PFSK-1 (cell line): ENCODE results near the gene OR6N1.

Experiments used
- FOXP2 ChIP-seq: optimal IDR thresholded peaks from 2 replicates; pipeline ENCODE3; 2011; ENCODE audit warnings: borderline replicate concordance, control low read depth, inconsistent platforms; ENCODE audit not compliant: insufficient read depth; ENCODE audit errors: extremely low read length, extremely low read depth
- POLR2AphosphoS5 ChIP-seq: IDR thresholded peaks from 2 replicates; pipeline ENCODE4 v1.6.1; 2012; ENCODE audit warnings: low read depth, mild to moderate bottlenecking, control low read depth, low read length, moderate library complexity
- REST ChIP-seq, 2 experiments: IDR thresholded peaks; 2 replicates each; pipeline versions ENCODE4 v1.6.1 to v1.8.0; 2011 to 2012; ENCODE audit warnings: low read depth in 2 of 2, low read length in 2 of 2, control low read depth in 1 of 2, inconsistent platforms in 1 of 2, mild to moderate bottlenecking in 1 of 2, moderate library complexity in 1 of 2; ENCODE audit not compliant: insufficient read depth in 1 of 2
- SIN3A ChIP-seq: IDR thresholded peaks from 2 replicates; pipeline ENCODE4 v1.6.1; 2012; ENCODE audit warnings: mild to moderate bottlenecking, low read length, moderate library complexity, borderline replicate concordance; ENCODE audit not compliant: insufficient read depth
- TAF1 ChIP-seq: IDR thresholded peaks from 2 replicates; pipeline ENCODE4 v1.6.1; 2012; ENCODE audit warnings: low read length, control low read depth, borderline replicate concordance; ENCODE audit not compliant: insufficient read depth

The OR6N1 gene

GRCh38 chr1:158781104-158781503 lies 9.1 kb upstream of the OR6N1 start, which contains the start of gene OR6N2:
TSS of gene OR6N2 (minus strand) at chr1:158781204. CDS start at chr1:158777635, 3,569 bp downstream.
- TF ChIP-seq POLR2AphosphoS5 (no peak), TAF1 (no peak), FOXP2 (no peak)

GRCh38 chr1:158754420-158754819 lies 17.6 kb downstream of the OR6N1 start, which contains the start of gene OR6K6:
TSS of gene OR6K6 (plus strand) at chr1:158754720. CDS start at chr1:158754888, 168 bp downstream.
- TF ChIP-seq REST (IDR thresholded peaks at IDR 0.05; ENCODE audit: insufficient read depth in 1 of 2, low read depth in 2 of 2, low read length in 2 of 2) (no peak), TAF1 (no peak), POLR2AphosphoS5 (no peak), FOXP2 (no peak)

GRCh38 chr1:158752155-158752712 lies 19.8 kb downstream of the OR6N1 start:
- no peak for TF ChIP-seq TAF1
- TF ChIP-seq FOXP2: no peak
- no peak for TF ChIP-seq REST (IDR thresholded peaks at IDR 0.05; ENCODE audit: insufficient read depth in 1 of 2, low read depth in 2 of 2, low read length in 2 of 2)
- no peak for TF ChIP-seq POLR2AphosphoS5
- TF ChIP-seq SIN3A: no peak

- TF ChIP-seq TAF1 (no peak), POLR2AphosphoS5 (no peak), SIN3A (no peak), REST (IDR thresholded peaks at IDR 0.05; ENCODE audit: insufficient read depth in 1 of 2, low read depth in 2 of 2, low read length in 2 of 2) (no peak), FOXP2 (no peak)
Observed at GRCh38 chr1:158735848-158736247, 36.1 kb downstream of the OR6N1 start.

- no peak for TF ChIP-seq REST (IDR thresholded peaks at IDR 0.05; ENCODE audit: insufficient read depth in 1 of 2, low read depth in 2 of 2, low read length in 2 of 2)
- no peak for TF ChIP-seq FOXP2
- no peak for TF ChIP-seq TAF1
- TF ChIP-seq POLR2AphosphoS5: no peak
- TF ChIP-seq SIN3A: no peak
Observed at GRCh38 chr1:158732524-158732923, 39.5 kb downstream of the OR6N1 start.
